ENCODE results near the gene CHRM2. TPM values are rescaled to one million over a fixed set of nuclear protein-coding genes. Genes with fewer than 3 reads are reported as not detected.

Gene CHRM2
- total RNA-seq, 3 donors from 2014 or later: not detected

DNA sequence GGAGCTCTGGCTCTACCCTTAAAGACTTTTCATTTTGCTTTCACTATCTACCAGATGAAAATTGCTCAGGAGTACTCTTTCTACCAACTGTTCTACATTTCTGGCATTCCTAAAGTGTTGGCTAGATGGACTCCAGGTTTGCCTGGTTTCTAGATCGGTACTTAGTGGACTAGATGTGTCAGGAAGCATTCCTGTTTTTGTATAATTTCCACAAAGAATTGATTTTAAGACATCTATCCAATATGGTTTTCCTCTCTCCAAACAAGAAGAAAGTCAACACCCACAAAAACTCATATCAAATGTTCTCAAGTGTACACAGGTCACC, 157.7 kb downstream of the CHRM2 start:
- no peaks in the 10 kb centered on the region for H3K9me3 ChIP-seq
- no peak overlapping the region for H3K27ac ChIP-seq
- intact Hi-C loops (cut with DNase I; ENCODE audit: low total_unique reads): no loop called here
- DNase-seq (ENCODE audit: low spot score in 2 of 2): no peak
- H3K4me1 ChIP-seq: no peaks in the 10 kb centered on the region
- no peak for TF ChIP-seq POLR2A (IDR thresholded peaks at IDR 0.05)
- TF ChIP-seq CTCF (IDR thresholded peaks at IDR 0.05): no peak
- no peak for TF ChIP-seq POLR2AphosphoS5 (IDR thresholded peaks at IDR 0.05)
- H3K27me3 ChIP-seq: no peaks in the 10 kb centered on the region
- H3K36me3 ChIP-seq: peaks cover 4% of the 10 kb centered on the region
- H3K4me3 ChIP-seq: no peak overlapping the region

- Histone ChIP-seq H3K27me3 (no peaks in the 10 kb centered on the region), H3K36me3 (no peaks in the 10 kb centered on the region), H3K9me3 (no peaks in the 10 kb centered on the region), H3K27ac (no peak overlapping the region), H3K4me3 (no peak overlapping the region), H3K4me1 (no peaks in the 10 kb centered on the region)
- DNase-seq (ENCODE audit: low spot score in 2 of 2): no peak
- intact Hi-C loops (cut with DNase I; ENCODE audit: low total_unique reads): no loop called here
- TF ChIP-seq POLR2A (IDR thresholded peaks at IDR 0.05): no peak
- no peak for TF ChIP-seq CTCF (IDR thresholded peaks at IDR 0.05)
- no peak for TF ChIP-seq POLR2AphosphoS5 (IDR thresholded peaks at IDR 0.05)
These were observed 164.0 kb downstream of the CHRM2 start for GRCh38 chr7:137032436-137032835.

- H3K4me1 ChIP-seq: no peaks in the 10 kb centered on the region
- TF ChIP-seq POLR2AphosphoS5 (IDR thresholded peaks at IDR 0.05): no peak
- H3K36me3 ChIP-seq: no peaks in the 10 kb centered on the region
- no peak overlapping the region for H3K4me3 ChIP-seq
- no peak for DNase-seq (ENCODE audit: low spot score in 2 of 2)
- no peaks in the 10 kb centered on the region for H3K9me3 ChIP-seq
- intact Hi-C loops (cut with DNase I; ENCODE audit: low total_unique reads): no loop called here
- no peaks in the 10 kb centered on the region for H3K27me3 ChIP-seq
- no peak overlapping the region for H3K27ac ChIP-seq
These were observed 168.3 kb downstream of the CHRM2 start for GRCh38 chr7:137036768-137037167.

DNA sequence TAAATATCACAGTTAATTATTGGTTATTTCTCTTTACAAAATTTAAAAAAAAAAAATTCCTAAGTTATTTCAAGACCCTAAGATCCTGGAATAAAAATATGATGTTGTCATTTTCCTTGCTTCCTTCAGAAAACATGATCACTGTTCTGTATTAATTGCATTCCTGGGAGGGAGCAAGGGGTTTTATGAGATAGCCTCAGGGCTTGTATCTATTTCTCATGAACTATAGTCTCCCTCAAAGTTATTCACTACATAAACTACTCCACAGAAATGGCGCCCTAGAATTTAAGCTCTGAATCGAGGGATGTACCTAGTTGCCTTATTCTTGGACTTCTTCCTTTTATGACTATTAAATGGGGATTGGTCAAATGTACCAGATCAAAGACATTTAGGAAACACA, 170.3 kb downstream of the CHRM2 start:
- TF ChIP-seq POLR2A (IDR thresholded peaks at IDR 0.05) (no peak), CTCF (IDR thresholded peaks at IDR 0.05) (no peak), POLR2AphosphoS5 (IDR thresholded peaks at IDR 0.05) (no peak)
- no peak overlapping the region for H3K27ac ChIP-seq
- H3K4me1 ChIP-seq: no peaks in the 10 kb centered on the region
- intact Hi-C loops (cut with DNase I; ENCODE audit: low total_unique reads): no loop called here
- no peak for DNase-seq (ENCODE audit: low spot score in 2 of 2)
- no peaks in the 10 kb centered on the region for H3K9me3 ChIP-seq
- H3K4me3 ChIP-seq: no peak overlapping the region
- H3K36me3 ChIP-seq: no peaks in the 10 kb centered on the region
- no peaks in the 10 kb centered on the region for H3K27me3 ChIP-seq

DNA sequence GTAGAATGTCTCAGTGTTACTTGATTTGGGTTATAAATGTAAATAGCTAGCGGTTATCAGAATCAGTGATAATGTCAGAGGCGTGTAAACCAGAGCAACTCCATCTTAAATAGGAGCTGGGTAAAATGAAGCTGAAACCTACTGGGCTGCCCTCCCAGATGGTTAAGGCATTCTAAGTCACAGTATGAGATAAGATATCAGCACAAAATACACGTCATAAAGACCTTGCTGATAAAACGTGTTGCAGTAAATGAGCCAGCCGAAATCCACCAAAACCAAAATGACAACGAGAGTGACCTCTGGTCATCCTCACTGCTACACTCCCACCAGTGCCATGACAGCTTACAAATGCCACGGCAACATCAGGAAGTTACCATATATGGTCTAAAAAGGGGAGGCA, 172.3 kb downstream of the CHRM2 start:
- no peak overlapping the region for H3K27ac ChIP-seq
- TF ChIP-seq POLR2A (IDR thresholded peaks at IDR 0.05) (no peak), POLR2AphosphoS5 (IDR thresholded peaks at IDR 0.05) (no peak), CTCF (IDR thresholded peaks at IDR 0.05) (no peak)
- intact Hi-C loops (cut with DNase I; ENCODE audit: low total_unique reads): no loop called here
- no peaks in the 10 kb centered on the region for H3K27me3 ChIP-seq
- H3K4me3 ChIP-seq: no peak overlapping the region
- H3K9me3 ChIP-seq: no peaks in the 10 kb centered on the region
- H3K36me3 ChIP-seq: no peaks in the 10 kb centered on the region
- no peak for DNase-seq (ENCODE audit: low spot score in 2 of 2)
- H3K4me1 ChIP-seq: no peaks in the 10 kb centered on the region

GRCh38 chr7:137045573-137045972, 177.1 kb downstream of the CHRM2 start:
- Histone ChIP-seq H3K27me3 (no peaks in the 10 kb centered on the region), H3K36me3 (no peaks in the 10 kb centered on the region), H3K27ac (no peak overlapping the region), H3K9me3 (no peaks in the 10 kb centered on the region), H3K4me1 (no peaks in the 10 kb centered on the region), H3K4me3 (no peak overlapping the region)
- no peak for TF ChIP-seq POLR2AphosphoS5 (IDR thresholded peaks at IDR 0.05)
- no peak for TF ChIP-seq POLR2A (IDR thresholded peaks at IDR 0.05)
- TF ChIP-seq CTCF (IDR thresholded peaks at IDR 0.05): no peak
- DNase-seq (ENCODE audit: low spot score in 2 of 2): no peak
- intact Hi-C loops (cut with DNase I; ENCODE audit: low total_unique reads): no loop called here
